GM12878 (cell line): ENCODE data around the gene TOR1A. TPM values are rescaled to one million over a fixed set of nuclear protein-coding genes. Genes with fewer than 3 reads are reported as not detected.

ENCODE experiments used
- ATAC-seq: fragments of 200-7000 bp; cut with Tn5 transposase; 3 replicates; pipeline ENCODE4 v1.9.1; 2020; ENCODE audit warnings: mild to moderate bottlenecking, moderate library complexity
- BruUV-seq: library from RNA; stranded (reverse); fragments of 400-500 nt; replicated peaks from 2 replicates; lab custom pipeline; 2021; lab: Mats Ljungman, UMichigan
- CTCF ChIA-PET: fragments of 300-600 bp; sonication (Branson Sonifier 250); formaldehyde crosslinking; extraction: SDS; loops from one replicate; lab custom pipeline; 2021; ENCODE audit warnings: inconsistent platforms; lab: Yijun Ruan, JAX
- POLR2A ChIA-PET: fragments of 350-600 bp; formaldehyde crosslinking; extraction: SDS; loops from one replicate; lab custom pipeline; 2021; ENCODE audit warnings: inconsistent platforms; lab: Charles Lee
- RAD21 ChIA-PET: fragments of 300-600 bp; sonication (Branson Sonifier 250); formaldehyde crosslinking; loops from one replicate; lab custom pipeline; 2023; ENCODE audit warnings: antibody characterized with exemption; ENCODE audit not compliant: unreplicated experiment; lab: Charles Lee
- SMC1A ChIA-PET: fragments of 300-600 bp; sonication (Branson Sonifier 250); formaldehyde crosslinking; loops from one replicate; lab custom pipeline; 2023; ENCODE audit not compliant: unreplicated experiment, uncharacterized antibody; lab: Charles Lee
- DNase-seq: peaks from one replicate; pipeline ENCODE4 v3.0.0-alpha.2; 2011; ENCODE audit warnings: low read depth, low spot score
- FAIRE-seq: peaks from 3 replicates; lab custom pipeline; 2011; peaks lifted over from hg19 to GRCh38; lab: Jason Lieb, UNC
- H2AFZ ChIP-seq: 2 replicates; pipeline ENCODE4 v1.6.0; 2011; ENCODE audit warnings: low read depth, low read length, control low read depth; ENCODE audit not compliant: control insufficient read depth
- H3K27ac ChIP-seq: 2 replicates; pipeline ENCODE4 v1.5.1; 2011; ENCODE audit warnings: control low read depth; ENCODE audit not compliant: control insufficient read depth, insufficient read depth
- H3K27me3 ChIP-seq, 2 experiments: replicated peaks in 1 of 2; 2 replicates each; pipeline versions ENCODE4 v1.6.0 to v1.6.1; 2011; ENCODE audit warnings: low read length in 1 of 2; ENCODE audit not compliant: control insufficient read depth in 2 of 2, insufficient read depth in 2 of 2
- H3K36me3 ChIP-seq, 2 experiments: 2 replicates each; pipeline ENCODE4 v1.5.1; 2011; ENCODE audit warnings: low read length in 1 of 2; ENCODE audit not compliant: control insufficient read depth in 2 of 2, insufficient read depth in 2 of 2
- H3K4me1 ChIP-seq: 2 replicates; pipeline ENCODE4 v1.6.1; 2011; ENCODE audit warnings: mild to moderate bottlenecking, low read length, moderate library complexity, mixed read lengths; ENCODE audit not compliant: control insufficient read depth, insufficient read depth
- H3K4me2 ChIP-seq: 2 replicates; pipeline ENCODE4 v1.6.0; 2011; ENCODE audit warnings: control low read depth; ENCODE audit not compliant: control insufficient read depth, insufficient read depth
- H3K4me3 ChIP-seq: fragments of 200-600 bp; sonication (generic); 2 replicates; pipeline ENCODE4 v1.5.1; 2016
- H3K79me2 ChIP-seq: 2 replicates; pipeline ENCODE4 v1.6.0; 2011; ENCODE audit warnings: low read length; ENCODE audit not compliant: control insufficient read depth, insufficient read depth
- H3K9ac ChIP-seq: 2 replicates; pipeline ENCODE4 v1.8.0; 2011; ENCODE audit warnings: low read length, control low read depth, mixed read lengths; ENCODE audit not compliant: control insufficient read depth, insufficient read depth
- H3K9me3 ChIP-seq: replicated peaks from 3 replicates; pipeline ENCODE4 v1.5.1; 2011; ENCODE audit warnings: mild to moderate bottlenecking, low read length; ENCODE audit not compliant: control insufficient read depth, insufficient read depth
- H4K20me1 ChIP-seq: 2 replicates; pipeline ENCODE4 v1.6.0; 2011; ENCODE audit not compliant: control insufficient read depth, insufficient read depth
- ATF3 ChIP-seq: IDR thresholded peaks from 2 replicates; pipeline ENCODE4 v1.6.1; 2011; ENCODE audit warnings: low read depth, mild to moderate bottlenecking, low read length, moderate library complexity, borderline replicate concordance; ENCODE audit errors: extremely low read depth
- FOXK2 ChIP-seq: fragments of 450-650 bp; IDR thresholded peaks from 2 replicates; pipeline ENCODE4 v1.6.1; 2017; ENCODE audit warnings: mild to moderate bottlenecking, moderate library complexity
- HCFC1 ChIP-seq: fragments of 150-350 bp; IDR thresholded peaks from 2 replicates; pipeline ENCODE4 v1.6.1; 2014; ENCODE audit warnings: low read length
- HDAC6 ChIP-seq: fragments of 200-600 bp; sonication (generic); IDR thresholded peaks from one replicate; pipeline ENCODE4 v1.8.0; 2017; ENCODE audit warnings: antibody characterized with exemption; ENCODE audit not compliant: unreplicated experiment
- JUND ChIP-seq: IDR thresholded peaks from 2 replicates; pipeline ENCODE4 v1.6.1; 2012; ENCODE audit warnings: low read depth, mild to moderate bottlenecking, low read length, improper control_type of control experiment, moderate library complexity
- KAT2A ChIP-seq: conservative IDR thresholded peaks from 2 replicates; pipeline ENCODE4 v1.6.1; 2011; ENCODE audit warnings: low read depth, low read length; ENCODE audit not compliant: control insufficient read depth
- MXI1 ChIP-seq: fragments of 150-350 bp; IDR thresholded peaks from 2 replicates; pipeline ENCODE4 v1.6.1; 2011; ENCODE audit warnings: low read depth, mild to moderate bottlenecking, inconsistent platforms, low read length, improper control_type of control experiment
- NFYA ChIP-seq: IDR thresholded peaks from 2 replicates; pipeline ENCODE4 v1.6.1; 2011; ENCODE audit warnings: low read depth, mild to moderate bottlenecking, low read length, improper control_type of control experiment, borderline replicate concordance
- NKRF ChIP-seq: fragments of 450-650 bp; conservative IDR thresholded peaks from 2 replicates; pipeline ENCODE4 v1.6.1; 2017; ENCODE audit warnings: mild to moderate bottlenecking, moderate library complexity
- RUNX3 ChIP-seq: IDR thresholded peaks from 2 replicates; pipeline ENCODE4 v1.6.1; 2012; ENCODE audit warnings: low read length, inconsistent platforms
- TCF3 ChIP-seq: IDR thresholded peaks from 2 replicates; pipeline ENCODE4 v1.6.1; 2012; ENCODE audit warnings: low read depth, mild to moderate bottlenecking, low read length, borderline replicate concordance; ENCODE audit not compliant: insufficient read depth
- ZBED1 ChIP-seq: IDR thresholded peaks from 2 replicates; pipeline ENCODE4 v1.6.1; 2016; ENCODE audit warnings: borderline replicate concordance
- WGBS: methylation state at CpG from one replicate; pipeline ENCODE4 v1.1.6; 2016; ENCODE audit warnings: low lambda C conversion rate; ENCODE audit not compliant: insufficient replicate concordance, insufficient coverage; ENCODE audit errors: missing lambda C conversion rate; 5-methylcytosine and 5-hydroxymethylcytosine counted together
- in situ Hi-C: fragments of 300-500 bp; cut with MboI; formaldehyde crosslinking; loops from 9 replicates; pipeline ENCODE4 v1.14.3; 2018; ENCODE audit warnings: mixed read lengths
- intact Hi-C: fragments of 100-400 bp; cut with micrococcal nuclease; formaldehyde crosslinking; loops from one replicate; pipeline ENCODE4 v1.14.2; 2022; ENCODE audit not compliant: unreplicated experiment
- polyA plus RNA-seq, 11 experiments: library from polyadenylated mRNA; depleted of rRNA in 4 of 11; unstranded in 6 of 11; stranded (reverse) in 5 of 11; fragments of >200 nt; fragmentation: Nextera tagmentation in 4 of 11; fragmentation: Illumina TruSeq in 1 of 11; extraction: Ambion mirVana in 4 of 11; extraction: Trizol in 1 of 11; gene quantifications; 1 replicate in 1 of 11; 2 replicates in 10 of 11; pipeline versions ENCODE4 v1.2.1 to v1.2.3, GENCODE V29; 2011 to 2016; ENCODE audit warnings: inconsistent platforms in 2 of 11, missing spikeins in 2 of 11, low read depth in 1 of 11
- total RNA-seq, 4 experiments: library from RNA; depleted of rRNA in 3 of 4; stranded (reverse); fragments of >200 nt in 3 of 4; fragmentation: Illumina TruSeq in 1 of 4; extraction: Trizol in 1 of 4; gene quantifications; 2 replicates each; pipeline versions ENCODE4 v1.2.1 to v1.2.3, GENCODE V29; 2013 to 2021

Gene TOR1A
- total and polyA plus RNA-seq, 10 of the 15 experiments (the other 5 are each of a cell fraction or from before 2014, with no cell fraction given) = 3.2 to 60.8 (median 38.6) TPM

GRCh38 chr9:129835860-129836223 lies 11.9 kb upstream of the TOR1A start:
- ChIA-PET CTCF (interaction anchor here (0.5 to 1.5 kb wide), 3 partner anchors 9 to 660 kb away, joined by 3 to 4 read pairs (median 3); no protein-coding TSS in a partner anchor), RAD21 (no interaction called here), POLR2A (no interaction called here), SMC1A (interaction anchor here (0.6 to 1.1 kb wide), 3 partner anchors 12 to 263 kb away, joined by 3 read pairs; no protein-coding TSS in a partner anchor)
- no peaks in the 10 kb centered on the region for H3K27me3 ChIP-seq
- H3K9me3 ChIP-seq = no peaks in the 10 kb centered on the region
- H4K20me1 ChIP-seq = no peaks in the 10 kb centered on the region
- no peak for DNase-seq
- intact Hi-C loops = loop anchor here (1.0 kb wide), 1 partner anchor 48 kb away; no protein-coding TSS in a partner anchor
- peak overlapping the region; percentile 74 for H3K27ac ChIP-seq
- peak overlapping the region; percentile 53 for H2AFZ ChIP-seq
- H3K9ac ChIP-seq = peak overlapping the region; percentile 78
- FAIRE-seq = no peak
- TSS peak; percentile 70 for BruUV-seq
- peak overlapping the region; percentile 96 for H3K4me3 ChIP-seq
- H3K36me3 ChIP-seq = peaks cover under 1 to 2% of the 10 kb centered on the region in 2 experiments; a peak in 1 of 4 replicates
- H3K4me2 ChIP-seq = peak overlapping the region; percentile 65
- in situ Hi-C loops = loop anchor here (25.0 kb wide), 1 partner anchor 1426 kb away; no protein-coding TSS in a partner anchor
- TF ChIP-seq KAT2A (no peak), HCFC1 (no peak)
- H3K4me1 ChIP-seq = peaks cover 14% of the 10 kb centered on the region
- 2% methylated on average over 19 of the region's 19 CpGs for WGBS
- ATAC-seq = no peak
- peaks cover 34% of the 10 kb centered on the region for H3K79me2 ChIP-seq

GRCh38 chr9:129835128-129835859 lies 11.4 kb upstream of the TOR1A start, which contains the start of the genes C9orf78 and USP20:
C9orf78 (minus strand) TSS chr9:129835275; CDS start chr9:129835221, 54 bp downstream.
USP20 (plus strand) TSS chr9:129835458; CDS start chr9:129852556, 17,098 bp downstream.
- Histone ChIP-seq H3K79me2 (peaks cover 34% of the 10 kb centered on the region), H2AFZ (peak within 1 kb of the TSS; percentile 86), H3K4me2 (peak within 1 kb of the TSS; percentile 76), H3K4me3 (peak within 1 kb of the TSS; percentile 96), H3K36me3 (peaks cover 3 to 6% of the 10 kb centered on the region in 2 experiments; a peak in 2 of 4 replicates), H3K27ac (peak within 1 kb of the TSS; percentile 74), H3K27me3 (no peaks in the 10 kb centered on the region), H3K4me1 (peaks cover 14% of the 10 kb centered on the region), H3K9me3 (no peaks in the 10 kb centered on the region), H3K9ac (peak within 1 kb of the TSS; percentile 87), H4K20me1 (no peaks in the 10 kb centered on the region)
- POLR2A ChIA-PET = interaction anchor here (0.5 to 0.9 kb wide), 4 partner anchors 17 to 91 kb away, joined by 3 to 4 read pairs (median 3); no protein-coding TSS in a partner anchor
- in situ Hi-C loops = loop anchor here (25.0 kb wide), 1 partner anchor 1427 kb away; no protein-coding TSS in a partner anchor
- FAIRE-seq (peak; percentile 68), ATAC-seq (peak; percentile 97), DNase-seq (peak; percentile 86)
- CTCF ChIA-PET = interaction anchor here (0.9 to 1.5 kb wide), 4 partner anchors 9 to 196 kb away, joined by 3 read pairs; no protein-coding TSS in a partner anchor
- 1% methylated on average over 41 of the region's 81 CpGs for WGBS
- BruUV-seq = no TSS peak
- intact Hi-C loops = loop anchor here (1.0 kb wide), 1 partner anchor 49 kb away; no protein-coding TSS in a partner anchor
- RAD21 ChIA-PET = interaction anchor here (0.9 kb wide), 1 partner anchor 51 kb away, joined by 3 read pairs; no protein-coding TSS in a partner anchor
- SMC1A ChIA-PET = interaction anchor here (0.6 to 1.3 kb wide), 4 partner anchors 12 to 263 kb away, joined by 3 to 8 read pairs (median 3); no protein-coding TSS in a partner anchor
- TF ChIP-seq JUND = no peak
- peak; percentile 55; the same call in 1 of the 2 replicates for TF ChIP-seq RUNX3
- TF ChIP-seq ZBED1 = no peak
- TF ChIP-seq NFYA = no peak
- TF ChIP-seq TCF3 = no peak
- no peak for TF ChIP-seq HDAC6
- no peak for TF ChIP-seq FOXK2
- TF ChIP-seq ATF3 = peak; percentile 61; the same call in 1 of the 2 replicates
- TF ChIP-seq NKRF = peak; percentile 90
- peak; percentile 96 for TF ChIP-seq MXI1
